T47D (cell line): ENCODE data around the gene TIGD2.

ENCODE experiments used
- DNase-seq, 2 experiments: peaks; one replicate each; pipeline versions ENCODE4 v3.0.0 to v3.0.0-alpha.2; 2011 to 2012; ENCODE audit warnings: low read depth in 1 of 2, low spot score in 1 of 2
- JUND ChIP-seq: IDR thresholded peaks from 2 replicates; pipeline ENCODE4 v1.6.1; 2012; ENCODE audit warnings: low read depth
- in situ Hi-C: cut with HindIII; loops from 2 replicates; pipeline ENCODE4 v1.10.0; 2016; ENCODE audit warnings: low sequenced_read_pairs, low pct_unique_long_range_greater_than_20kb

Gene TIGD2

DNA sequence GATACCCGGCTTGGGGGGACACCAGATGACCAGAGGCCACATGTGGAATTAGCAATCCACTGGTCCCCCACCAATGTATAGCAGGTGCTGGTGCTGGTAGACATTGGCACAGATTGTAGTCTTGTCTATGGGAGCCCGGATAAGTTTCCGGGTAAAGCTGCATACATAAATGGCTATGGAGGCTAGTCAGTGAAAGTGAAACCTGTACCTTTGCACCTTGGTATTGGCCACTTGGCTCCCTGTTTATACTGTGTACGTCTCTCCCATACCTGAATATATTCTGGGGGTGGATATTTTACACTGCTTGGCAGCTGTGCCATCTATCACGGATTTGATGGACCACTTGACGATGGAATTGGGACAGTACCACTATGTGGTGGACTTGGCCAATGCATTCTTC is 5.6 kb upstream of the TIGD2 start:
- TF ChIP-seq JUND: no peak
- DNase-seq: no peak
- in situ Hi-C loops: no loop called here

DNA sequence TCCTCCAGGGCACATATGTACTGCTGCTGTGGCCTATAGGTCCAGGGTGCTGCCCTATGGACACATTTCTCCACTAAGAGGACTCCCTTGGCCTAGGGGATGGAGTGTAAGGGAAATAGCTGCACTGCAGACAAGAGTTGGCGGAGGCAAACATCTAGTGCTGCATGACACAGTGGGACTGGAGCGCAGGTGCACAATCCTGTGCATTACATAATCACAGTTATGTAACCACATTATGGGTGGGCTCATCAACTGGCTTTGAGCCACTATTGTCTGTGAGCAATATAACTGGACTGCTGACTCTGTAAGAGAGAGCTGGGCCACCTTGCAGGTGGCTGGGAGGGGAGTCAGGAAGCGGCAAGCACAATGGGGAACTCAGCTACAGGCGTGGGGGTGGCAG is 3.2 kb upstream of the TIGD2 start:
- in situ Hi-C loops: no loop called here
- DNase-seq: no peak
- no peak for TF ChIP-seq JUND

DNA sequence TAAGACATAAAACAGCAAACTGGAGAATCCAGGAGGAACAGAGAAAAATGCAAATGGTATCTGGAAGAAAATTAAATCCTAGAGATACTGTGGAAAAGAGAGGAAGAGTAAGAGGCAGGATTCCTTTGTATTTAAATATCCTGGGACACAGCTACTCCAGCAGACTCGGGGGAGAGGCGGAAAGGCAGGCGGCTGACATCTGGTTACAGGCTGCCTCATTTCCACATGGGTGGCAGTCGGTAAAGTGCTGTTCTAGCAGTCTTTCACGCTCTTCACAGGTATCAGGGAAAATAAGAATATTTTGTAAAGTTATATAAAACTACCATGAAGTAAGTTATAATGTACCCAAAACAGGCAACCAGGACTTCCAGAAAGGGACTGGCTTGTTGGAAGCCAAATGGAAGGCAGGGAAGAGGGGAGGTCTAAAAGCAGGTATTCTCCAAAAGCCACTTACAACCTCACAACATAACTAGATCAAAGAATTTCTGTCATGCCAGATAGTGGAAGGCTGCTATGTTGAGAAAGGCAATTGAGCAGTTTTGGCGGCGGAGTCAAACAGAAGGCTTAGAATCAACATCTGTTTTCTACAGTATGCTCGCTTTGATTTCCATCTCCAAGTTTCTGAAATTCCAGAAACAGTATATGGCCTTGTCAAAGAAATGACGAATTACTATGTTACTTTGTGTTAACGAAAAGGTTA is 1.3 kb upstream of the TIGD2 start:
- no peak for TF ChIP-seq JUND
- in situ Hi-C loops: no loop called here
- no peak for DNase-seq

DNA sequence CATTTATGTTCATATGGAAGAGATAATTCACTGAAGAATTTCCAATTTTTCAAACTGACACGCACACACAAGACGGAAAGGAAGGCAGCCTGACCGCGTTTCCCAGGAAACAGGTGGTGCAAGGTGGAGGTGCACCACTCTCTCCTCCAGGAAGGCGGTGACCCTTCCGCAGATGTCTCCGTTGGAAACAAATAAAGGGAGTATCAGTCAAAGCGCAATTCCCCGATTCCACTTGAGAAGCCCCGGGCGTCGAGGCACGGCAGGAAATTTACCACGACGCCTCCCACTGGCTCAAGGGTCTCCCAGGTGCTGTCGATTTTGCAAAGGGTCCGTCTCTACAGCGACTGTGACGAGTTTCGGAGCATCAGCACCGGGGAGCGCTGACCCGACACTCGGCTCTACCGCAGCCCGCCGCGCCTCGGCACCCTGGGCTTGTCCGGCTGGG is 770 bp upstream of the TIGD2 start:
- DNase-seq: peak; percentile 7 to 8
- no peak for TF ChIP-seq JUND
- in situ Hi-C loops: no loop called here

DNA sequence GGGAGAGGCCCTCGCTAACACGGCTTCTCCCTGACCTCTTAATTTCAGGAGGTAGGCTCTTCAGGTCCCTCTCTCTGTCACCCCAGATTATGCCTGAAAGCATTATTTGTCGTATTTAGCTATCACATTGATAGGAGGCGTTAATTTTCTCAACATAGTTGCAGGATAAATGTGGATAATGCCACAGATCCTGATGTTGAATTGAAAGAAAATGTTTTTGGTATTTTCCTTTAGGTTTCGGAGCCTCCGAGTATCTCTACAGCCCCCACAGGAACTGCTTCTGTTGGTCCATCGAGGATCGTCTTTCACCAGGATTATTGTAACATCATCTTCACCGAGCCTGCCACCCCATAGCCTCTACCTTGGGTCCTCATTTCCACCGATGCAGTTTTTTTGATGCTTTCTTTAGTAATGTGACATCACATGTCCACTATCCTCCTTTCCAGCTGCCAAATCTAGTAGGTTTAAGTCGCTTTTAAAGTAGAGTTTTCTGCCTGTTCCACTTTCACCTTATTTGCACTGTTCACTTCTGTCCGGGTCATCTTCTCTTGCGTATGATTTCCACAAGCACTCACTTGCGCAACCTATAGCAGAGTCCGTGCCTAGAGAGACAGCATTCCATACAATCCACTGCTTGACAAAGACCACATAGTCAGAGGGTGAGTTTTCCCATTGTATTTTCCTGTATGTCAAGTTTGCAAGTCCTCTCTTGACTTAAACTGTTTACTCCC is 665 bp downstream of the TIGD2 start:
- peak; percentile 39 to 92 for DNase-seq
- in situ Hi-C loops: no loop called here

DNA sequence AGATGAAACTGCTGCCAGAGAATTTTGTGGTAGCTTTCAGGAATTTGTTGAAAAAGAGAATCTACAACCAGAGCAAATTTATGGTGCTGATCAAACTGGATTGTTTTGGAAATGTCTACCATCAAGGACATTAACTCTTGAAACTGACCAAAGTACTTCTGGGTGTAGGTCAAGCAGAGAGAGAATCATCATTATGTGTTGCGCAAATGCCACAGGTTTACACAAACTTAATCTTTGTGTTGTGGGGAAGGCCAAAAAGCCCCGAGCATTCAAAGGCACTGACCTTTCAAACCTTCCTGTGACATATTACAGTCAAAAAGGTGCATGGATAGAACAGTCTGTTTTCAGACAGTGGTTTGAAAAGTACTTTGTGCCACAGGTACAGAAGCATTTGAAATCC is 2.1 kb downstream of the TIGD2 start:
- DNase-seq: no peak
- TF ChIP-seq JUND: no peak
- in situ Hi-C loops: no loop called here

More for the DNA sequence above, 665 bp downstream of the TIGD2 start:
- no peak for TF ChIP-seq JUND

DNA sequence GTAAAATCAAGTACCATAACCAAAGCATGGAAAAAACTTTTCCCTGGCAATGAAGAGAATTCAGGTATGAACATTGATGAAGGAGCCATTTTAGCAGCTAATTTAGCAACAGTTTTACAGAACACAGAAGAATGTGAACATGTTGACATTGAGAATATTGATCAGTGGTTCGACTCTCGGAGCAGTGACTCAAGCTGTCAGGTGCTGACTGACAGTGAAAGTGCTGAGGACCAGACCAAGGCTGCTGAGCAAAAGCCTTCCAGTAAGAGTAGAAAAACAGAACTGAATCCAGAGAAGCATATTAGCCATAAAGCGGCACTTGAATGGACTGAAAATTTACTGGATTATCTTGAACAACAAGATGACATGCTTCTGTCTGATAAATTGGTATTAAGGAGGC is 2.8 kb downstream of the TIGD2 start:
- no peak for TF ChIP-seq JUND
- no peak for DNase-seq
- in situ Hi-C loops: no loop called here

DNA sequence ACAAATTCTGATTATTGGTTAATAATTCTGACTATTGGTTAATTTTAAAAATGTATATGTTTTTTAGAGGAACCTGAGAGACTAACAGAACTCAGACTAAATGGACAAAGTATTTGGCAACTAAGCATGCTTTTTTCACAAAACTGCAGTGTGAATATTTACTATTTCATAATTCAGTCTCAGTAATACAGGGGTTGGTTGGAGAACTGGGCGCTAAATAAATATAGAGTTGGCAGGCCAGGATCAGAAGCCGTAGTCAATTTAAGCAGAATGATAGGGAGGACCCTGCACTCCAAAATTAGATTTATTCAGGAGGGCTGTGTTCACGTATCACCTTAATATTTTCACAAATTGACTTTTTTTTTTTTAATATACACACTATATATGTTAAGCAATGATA is 5.8 kb downstream of the TIGD2 start:
- no peak for TF ChIP-seq JUND
- DNase-seq: no peak
- in situ Hi-C loops: no loop called here

DNA sequence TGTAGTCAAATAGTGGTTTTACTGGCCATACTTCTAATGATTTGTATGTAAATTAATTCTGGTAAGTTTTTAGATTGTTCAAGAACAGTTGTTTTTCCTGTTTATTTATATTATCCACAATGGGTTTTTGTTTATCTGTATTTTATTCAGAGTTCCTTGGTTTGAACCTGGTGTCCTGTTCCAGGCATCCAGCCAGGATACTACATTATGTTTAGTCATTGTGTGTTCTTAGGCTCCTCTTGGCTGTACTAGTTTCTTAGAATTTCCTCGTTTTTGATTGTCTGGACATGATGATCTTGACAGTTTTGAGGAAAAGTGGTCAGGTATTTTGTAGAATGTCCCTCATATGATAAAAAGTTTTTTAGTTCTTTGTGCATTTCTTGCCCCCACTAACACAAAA is 7.8 kb downstream of the TIGD2 start:
- no peak for DNase-seq
- TF ChIP-seq JUND: no peak
- in situ Hi-C loops: no loop called here

DNA sequence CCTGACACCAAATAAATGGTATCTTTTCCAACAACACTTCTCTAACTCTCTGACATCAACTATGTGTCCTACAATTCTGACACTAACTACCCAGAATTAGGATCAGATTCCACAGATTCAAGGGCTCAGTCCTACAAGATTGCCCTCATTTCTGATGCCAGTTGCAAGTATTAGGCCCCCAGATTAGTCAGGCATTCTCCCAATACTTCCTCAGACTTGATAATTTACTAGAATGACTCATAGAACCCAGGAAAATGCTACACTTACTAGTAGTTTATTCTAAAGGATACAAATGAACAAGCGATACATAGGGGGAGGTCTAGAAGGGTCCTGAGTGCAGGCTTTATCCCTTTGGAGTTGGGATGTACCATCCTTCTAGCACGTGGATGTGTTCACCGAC is 8.5 kb downstream of the TIGD2 start:
- DNase-seq: no peak
- in situ Hi-C loops: no loop called here
- TF ChIP-seq JUND: no peak

DNA sequence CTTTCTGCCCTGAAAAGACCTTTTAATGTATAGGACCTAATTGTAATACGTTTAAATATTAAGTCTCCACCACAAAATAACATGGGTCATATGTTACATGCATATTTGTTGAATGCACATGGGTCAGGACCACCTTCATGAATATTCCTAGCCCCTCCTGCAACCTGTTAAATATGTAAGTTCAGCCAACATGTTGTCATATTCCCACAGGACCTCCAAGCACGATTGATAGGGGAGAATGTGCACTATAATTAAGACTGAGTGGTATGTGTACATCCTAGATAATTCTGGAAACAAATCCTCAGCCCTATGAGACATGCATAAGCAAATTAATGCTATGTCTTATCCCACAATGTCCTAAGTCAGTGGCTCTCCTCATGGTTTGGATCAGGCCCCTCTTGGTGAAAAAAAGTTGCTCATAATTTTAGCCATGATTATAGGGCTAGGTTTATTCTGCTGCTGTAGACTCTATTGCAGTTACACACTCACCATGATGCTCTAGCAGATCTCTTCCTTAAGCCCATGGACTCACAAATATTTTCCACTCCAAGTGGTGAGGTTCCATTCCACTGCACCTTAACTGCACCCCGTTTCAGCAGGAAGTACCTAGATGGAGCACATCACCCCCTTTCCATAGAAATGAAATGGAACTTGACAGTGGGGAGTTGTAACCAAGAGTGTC is 10.2 kb downstream of the TIGD2 start:
- DNase-seq: no peak
- in situ Hi-C loops: no loop called here
- no peak for TF ChIP-seq JUND

DNA sequence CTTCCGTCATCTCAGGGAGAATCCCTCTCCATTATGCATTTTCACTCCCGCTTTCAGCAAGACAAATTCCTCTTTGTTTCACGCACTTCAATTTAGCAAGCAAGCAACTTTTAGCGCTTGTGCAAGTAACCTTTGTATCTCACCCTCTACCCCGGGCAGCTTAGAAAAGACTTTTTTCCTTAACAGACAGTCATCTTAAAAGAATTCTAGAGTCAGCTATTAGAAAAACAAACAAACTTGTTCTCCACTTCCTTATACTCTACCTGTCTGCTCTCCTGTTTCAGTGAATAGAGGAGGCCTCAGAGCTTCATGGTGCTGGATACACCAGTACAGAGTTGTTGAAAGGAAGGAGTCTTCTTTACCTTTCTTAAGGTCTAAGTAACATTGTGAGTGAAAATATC is 12.1 kb downstream of the TIGD2 start:
- peak; percentile 9 to 48 for DNase-seq
- TF ChIP-seq JUND: no peak
- in situ Hi-C loops: no loop called here
